HCT116 (cell line): Measurements from ENCODE around the gene NFATC1. TPM values are rescaled to one million over a fixed set of nuclear protein-coding genes. Genes with fewer than 3 reads are reported as not detected.

Experiments used
- ATAC-seq: fragments of 200-7000 bp; cut with Tn5 transposase; 2 replicates; pipeline ENCODE4 v1.9.1; 2020; ENCODE audit warnings: mild to moderate bottlenecking, moderate library complexity
- BruUV-seq: library from RNA; stranded (reverse); fragments of 400-500 nt; replicated peaks from 2 replicates; lab custom pipeline; 2021; lab: Mats Ljungman, UMichigan
- CTCF ChIA-PET: fragments of 300-600 bp; sonication (Branson Sonifier 250); formaldehyde crosslinking; loops from one replicate; lab custom pipeline; 2021; ENCODE audit warnings: antibody characterized with exemption; lab: Charles Lee
- POLR2A ChIA-PET: fragments of 300-600, 350-600 bp; sonication (Branson Sonifier 250); formaldehyde crosslinking; loops from one replicate; lab custom pipeline; 2021; ENCODE audit warnings: antibody characterized with exemption; lab: Charles Lee
- RAD21 ChIA-PET, 2 experiments: fragments of 300-600 bp; sonication (Branson Sonifier 250); formaldehyde crosslinking; loops; one replicate each; lab custom pipeline; 2023; ENCODE audit warnings: low total read pairs in 2 of 2; ENCODE audit not compliant: uncharacterized antibody in 2 of 2, unreplicated experiment in 2 of 2, low non-redundant PET in 1 of 2; lab: Charles Lee
- DNase-seq: peaks from one replicate; pipeline ENCODE4 v3.0.0-alpha.2; 2010; ENCODE audit warnings: low read depth, low spot score
- H2AFZ ChIP-seq: fragments of 200-600 bp; shearing (Covaris generic), sonication (generic); 2 replicates; pipeline ENCODE4 v1.6.1; 2017; ENCODE audit warnings: low read depth, mixed run types, mixed read lengths, antibody characterized with exemption, low read length; ENCODE audit not compliant: poor library complexity, severe bottlenecking
- H3K27ac ChIP-seq: 2 replicates; pipeline ENCODE4 v1.5.1; 2012; ENCODE audit warnings: low read depth, low read length
- H3K27me3 ChIP-seq: fragments of 200-600 bp; sonication (generic); 2 replicates; pipeline ENCODE4 v1.6.1; 2016; ENCODE audit warnings: mixed run types, low read length, mixed read lengths; ENCODE audit not compliant: insufficient read depth
- H3K36me3 ChIP-seq, 2 experiments: fragments of 200-500 bp in 1 of 2; fragments of 200-600 bp in 1 of 2; sonication (Bioruptor generic) in 1 of 2; sonication (generic) in 1 of 2; 2 replicates each; pipeline versions ENCODE4 v1.5.1 to v1.6.1; 2014 to 2016; ENCODE audit warnings: low read length in 2 of 2, inconsistent platforms in 1 of 2, mixed read lengths in 1 of 2, mixed run types in 1 of 2; ENCODE audit not compliant: insufficient read depth in 2 of 2, control insufficient read depth in 1 of 2
- H3K4me1 ChIP-seq, 2 experiments: fragments of 200-600 bp in 1 of 2; sonication (generic) in 1 of 2; 2 replicates each; pipeline versions ENCODE4 v1.5.1 to v1.6.1; 2012 to 2017; ENCODE audit warnings: low read length in 2 of 2, inconsistent platforms in 1 of 2, mild to moderate bottlenecking in 1 of 2, mixed read lengths in 1 of 2, mixed run types in 1 of 2, moderate library complexity in 1 of 2; ENCODE audit not compliant: insufficient read depth in 2 of 2, control insufficient read depth in 1 of 2
- H3K4me2 ChIP-seq: fragments of 200-600 bp; sonication (generic); 2 replicates; pipeline ENCODE4 v1.6.1; 2017; ENCODE audit warnings: mixed run types, low read length, mixed read lengths
- H3K4me3 ChIP-seq, 2 experiments: fragments of 200-600 bp in 1 of 2; sonication (generic) in 1 of 2; replicated peaks in 1 of 2; 2 replicates each; pipeline ENCODE4 v1.5.1; 2011 to 2016; ENCODE audit warnings: low read length in 2 of 2, control low read depth in 1 of 2, low read depth in 1 of 2, mild to moderate bottlenecking in 1 of 2, mixed read lengths in 1 of 2, mixed run types in 1 of 2
- H3K79me2 ChIP-seq: fragments of 200-600 bp; sonication (generic); 2 replicates; pipeline ENCODE4 v1.6.1; 2017; ENCODE audit warnings: mild to moderate bottlenecking, mixed run types, low read length, moderate library complexity, mixed read lengths; ENCODE audit not compliant: insufficient read depth
- H3K9ac ChIP-seq: fragments of 200-600 bp; sonication (generic); 2 replicates; pipeline ENCODE4 v1.6.1; 2016; ENCODE audit warnings: low read length, mixed read lengths
- H3K9me2 ChIP-seq: fragments of 200-600 bp; sonication (generic), shearing (Covaris generic); 2 replicates; pipeline ENCODE4 v1.6.1; 2017; ENCODE audit warnings: mixed run types, mild to moderate bottlenecking, moderate library complexity; ENCODE audit not compliant: insufficient read depth
- H3K9me3 ChIP-seq, 2 experiments: fragments of 200-500 bp in 1 of 2; fragments of 200-600 bp in 1 of 2; sonication (Bioruptor generic) in 1 of 2; sonication (generic) in 1 of 2; 2 replicates each; pipeline ENCODE4 v1.6.1; 2014 to 2017; ENCODE audit warnings: low read length in 2 of 2, mixed read lengths in 2 of 2, inconsistent platforms in 1 of 2, low read depth in 1 of 2, mild to moderate bottlenecking in 1 of 2, mixed run types in 1 of 2, moderate library complexity in 1 of 2; ENCODE audit not compliant: control insufficient read depth in 1 of 2, insufficient read depth in 1 of 2
- H4K20me1 ChIP-seq: fragments of 200-600 bp; sonication (generic), shearing (Covaris generic); 2 replicates; pipeline ENCODE4 v1.6.1; 2017; ENCODE audit warnings: mixed run types, mild to moderate bottlenecking, moderate library complexity; ENCODE audit not compliant: insufficient read depth
- FOSL1 ChIP-seq: IDR thresholded peaks from 2 replicates; pipeline ENCODE4 v1.6.1; 2012; ENCODE audit warnings: low read depth
- POLR2A ChIP-seq: IDR thresholded peaks from 2 replicates; pipeline ENCODE4 v1.7.0; 2011; ENCODE audit warnings: borderline replicate concordance; ENCODE audit not compliant: insufficient read depth, insufficient read length; ENCODE audit errors: extremely low read depth
- POLR2AphosphoS5 ChIP-seq: IDR thresholded peaks from 2 replicates; pipeline ENCODE4 v1.6.1; 2011; ENCODE audit warnings: mild to moderate bottlenecking, low read depth, low read length, moderate library complexity
- RAD21 ChIP-seq: IDR thresholded peaks from 2 replicates; pipeline ENCODE4 v1.6.1; 2012; ENCODE audit warnings: low read depth, mild to moderate bottlenecking
- SIN3A ChIP-seq: IDR thresholded peaks from 2 replicates; pipeline ENCODE4 v1.6.1; 2012; ENCODE audit warnings: low read depth
- SP1 ChIP-seq: IDR thresholded peaks from 2 replicates; pipeline ENCODE4 v1.6.1; 2012; ENCODE audit warnings: low read depth
- TCF7L2 ChIP-seq: IDR thresholded peaks from 2 replicates; pipeline ENCODE4 v1.7.0; 2011; ENCODE audit warnings: borderline replicate concordance, inconsistent platforms; ENCODE audit not compliant: insufficient read depth, insufficient read length; ENCODE audit errors: extremely low read depth
- ZNF274 ChIP-seq: fragments of 200-500 bp; sonication (Bioruptor generic); IDR thresholded peaks from 2 replicates; pipeline ENCODE4 v1.6.1; 2014; ENCODE audit warnings: mild to moderate bottlenecking, low read depth, low read length, inconsistent platforms
- intact Hi-C: fragments of 100-400 bp; cut with micrococcal nuclease; formaldehyde crosslinking; loops from 2 replicates; pipeline ENCODE4 v1.10.0; 2022
- total RNA-seq: library from RNA; stranded (reverse); gene quantifications from one replicate; pipeline ENCODE4 v1.2.1, GENCODE V29; 2021; ENCODE audit not compliant: unreplicated experiment
- TF ChIP-seq, protein P1 (sequence below), 3 experiments: fragments of 200-600 bp in 1 of 3; sonication (generic) in 1 of 3; IDR thresholded peaks in 2 of 3; conservative IDR thresholded peaks in 1 of 3; 2 replicates each; pipeline ENCODE4 v1.5.1; 2012 to 2017; ENCODE audit warnings: low read depth in 2 of 3, low read length in 2 of 3, antibody characterized with exemption in 1 of 3, borderline replicate concordance in 1 of 3, control low read depth in 1 of 3, mild to moderate bottlenecking in 1 of 3, mixed read lengths in 1 of 3, mixed run types in 1 of 3, moderate library complexity in 1 of 3; ENCODE audit not compliant: insufficient read depth in 1 of 3

The NFATC1 gene
- total RNA-seq, 1 experiment from 2014 or later = 20.8 TPM

DNA sequence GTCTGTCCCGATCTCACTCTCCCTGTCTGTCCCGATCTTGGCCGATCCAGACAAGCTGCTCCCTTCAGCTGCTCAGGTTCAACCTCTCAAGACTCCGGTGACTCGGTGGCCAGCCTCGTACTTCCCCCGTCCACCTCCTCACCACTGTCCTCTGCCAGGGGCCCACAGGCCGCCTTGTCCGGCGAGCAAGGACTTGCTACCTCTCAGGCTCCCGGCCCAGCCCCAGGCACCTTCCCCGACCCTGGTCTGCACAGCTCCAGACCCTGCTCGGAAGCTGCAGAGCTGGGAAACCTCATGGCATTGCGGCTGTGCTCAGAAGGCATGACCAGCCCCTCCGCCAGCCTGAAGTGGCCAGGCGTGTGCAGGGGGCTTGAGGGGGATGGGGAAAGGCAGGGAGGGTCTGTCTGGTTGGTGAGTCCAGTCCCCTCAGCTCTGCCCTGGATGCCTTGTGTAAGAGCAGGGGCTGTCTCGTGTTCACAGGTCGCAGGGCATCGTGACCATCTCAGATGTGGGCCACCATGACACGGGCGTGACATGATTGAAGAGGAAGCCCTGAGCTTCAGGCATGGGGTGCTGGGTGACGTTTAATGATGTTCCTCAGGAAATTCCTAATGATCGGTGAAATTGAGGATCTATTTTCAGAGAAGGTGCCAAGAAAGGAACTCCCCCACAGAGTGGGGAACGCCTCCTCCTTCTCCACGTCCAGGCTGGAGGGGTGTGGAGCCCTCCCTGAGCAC is 162.6 kb downstream of the NFATC1 start:
- DNase-seq = no peak
- no TSS peak for BruUV-seq
- H3K4me3 ChIP-seq = no peak overlapping the region
- H3K9me3 ChIP-seq = no peaks in the 10 kb centered on the region
- no peaks in the 10 kb centered on the region for H3K27me3 ChIP-seq
- no peak overlapping the region for H3K27ac ChIP-seq
- H3K36me3 ChIP-seq = no peaks in the 10 kb centered on the region
- H3K4me2 ChIP-seq = no peak overlapping the region
- intact Hi-C loops = no loop called here
- H2AFZ ChIP-seq = no peak overlapping the region
- no peaks in the 10 kb centered on the region for H4K20me1 ChIP-seq
- H3K79me2 ChIP-seq = no peaks in the 10 kb centered on the region
- TF ChIP-seq TCF7L2 (no peak), ZNF274 (no peak), FOSL1 (no peak), SIN3A (no peak)
- TF ChIP-seq, protein P1, sequence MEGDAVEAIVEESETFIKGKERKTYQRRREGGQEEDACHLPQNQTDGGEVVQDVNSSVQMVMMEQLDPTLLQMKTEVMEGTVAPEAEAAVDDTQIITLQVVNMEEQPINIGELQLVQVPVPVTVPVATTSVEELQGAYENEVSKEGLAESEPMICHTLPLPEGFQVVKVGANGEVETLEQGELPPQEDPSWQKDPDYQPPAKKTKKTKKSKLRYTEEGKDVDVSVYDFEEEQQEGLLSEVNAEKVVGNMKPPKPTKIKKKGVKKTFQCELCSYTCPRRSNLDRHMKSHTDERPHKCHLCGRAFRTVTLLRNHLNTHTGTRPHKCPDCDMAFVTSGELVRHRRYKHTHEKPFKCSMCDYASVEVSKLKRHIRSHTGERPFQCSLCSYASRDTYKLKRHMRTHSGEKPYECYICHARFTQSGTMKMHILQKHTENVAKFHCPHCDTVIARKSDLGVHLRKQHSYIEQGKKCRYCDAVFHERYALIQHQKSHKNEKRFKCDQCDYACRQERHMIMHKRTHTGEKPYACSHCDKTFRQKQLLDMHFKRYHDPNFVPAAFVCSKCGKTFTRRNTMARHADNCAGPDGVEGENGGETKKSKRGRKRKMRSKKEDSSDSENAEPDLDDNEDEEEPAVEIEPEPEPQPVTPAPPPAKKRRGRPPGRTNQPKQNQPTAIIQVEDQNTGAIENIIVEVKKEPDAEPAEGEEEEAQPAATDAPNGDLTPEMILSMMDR (IDR thresholded peaks at IDR 0.05 in 2 of 3, conservative IDR thresholded peaks at IDR 0.05 in 1 of 3; ENCODE audit: borderline replicate concordance in 1 of 3, insufficient read depth in 1 of 3, low read depth in 2 of 3, low read length in 2 of 3) = no peak
- ChIA-PET POLR2A (no interaction called here), RAD21 (no interaction called here), CTCF (no interaction called here)
- H3K9ac ChIP-seq = no peak overlapping the region
- ATAC-seq = no peak
- no peaks in the 10 kb centered on the region for H3K9me2 ChIP-seq
- peaks cover 0 to under 1% of the 10 kb centered on the region in 2 experiments; a peak in 1 of 4 replicates for H3K4me1 ChIP-seq

DNA sequence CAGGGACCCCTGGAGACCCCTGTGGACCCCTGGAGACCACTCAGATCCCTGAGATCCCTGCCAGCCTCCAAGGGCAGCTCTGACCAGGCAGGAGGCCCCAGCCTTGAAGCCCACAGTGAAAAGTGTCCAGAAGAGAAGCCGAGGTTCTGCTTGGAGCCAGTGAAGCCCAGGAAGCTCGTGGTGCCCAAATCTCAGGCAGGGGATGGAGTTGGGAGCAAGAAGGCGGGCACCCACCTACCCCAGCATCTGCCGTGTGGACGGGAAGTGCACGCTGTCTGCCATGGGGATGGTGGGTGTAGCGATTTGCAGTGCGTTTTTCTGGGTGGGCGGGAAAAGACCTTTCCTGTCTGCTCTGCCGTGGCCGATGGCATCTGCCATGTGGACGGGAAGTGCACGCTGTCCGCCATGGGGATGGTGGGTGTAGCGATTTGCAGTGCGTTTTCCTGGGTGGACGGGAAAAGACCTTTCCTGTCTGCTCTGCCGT is 163.2 kb downstream of the NFATC1 start:
- BruUV-seq = no TSS peak
- DNase-seq = no peak
- CTCF ChIA-PET = no interaction called here
- Histone ChIP-seq H3K9ac (no peak overlapping the region), H3K4me2 (no peak overlapping the region), H3K9me3 (no peaks in the 10 kb centered on the region), H2AFZ (no peak overlapping the region), H3K27ac (no peak overlapping the region)
- no peak for ATAC-seq
- TF ChIP-seq RAD21 = no peak
- TF ChIP-seq SP1 = no peak
- TF ChIP-seq POLR2A = no peak
- TF ChIP-seq POLR2AphosphoS5 = no peak
- TF ChIP-seq, protein P1 (IDR thresholded peaks at IDR 0.05 in 2 of 3, conservative IDR thresholded peaks at IDR 0.05 in 1 of 3; ENCODE audit: borderline replicate concordance in 1 of 3, insufficient read depth in 1 of 3, low read depth in 2 of 3, low read length in 2 of 3) = no peak
- TF ChIP-seq, all 23 proteins: peak for 0
- POLR2A ChIA-PET = no interaction called here
- no peaks in the 10 kb centered on the region for H3K9me2 ChIP-seq
- intact Hi-C loops = no loop called here
- H3K79me2 ChIP-seq = no peaks in the 10 kb centered on the region
- no peaks in the 10 kb centered on the region for H4K20me1 ChIP-seq
- no peak overlapping the region for H3K4me3 ChIP-seq
- no peaks in the 10 kb centered on the region for H3K36me3 ChIP-seq
- no peaks in the 10 kb centered on the region for H3K27me3 ChIP-seq
- RAD21 ChIA-PET = no interaction called here
- H3K4me1 ChIP-seq = no peaks in the 10 kb centered on the region
